GM19455 (cell line): ENCODE results near the gene NOC2L.

Experiments
- ATAC-seq: cut with Tn5 transposase; IDR thresholded peaks from one replicate; pipeline ENCODE4 v1.9.1; 2021; ENCODE audit not compliant: unreplicated experiment

NOC2L gene

GRCh38 chr1:942864-943533, 16.1 kb downstream of the NOC2L start:
- ATAC-seq: no peak

- ATAC-seq: no peak
Observed at GRCh38 chr1:942411-942821, 16.6 kb downstream of the NOC2L start.

GRCh38 chr1:941588-942383, 17.3 kb downstream of the NOC2L start:
- ATAC-seq: no peak

- no peak for ATAC-seq
Observed at GRCh38 chr1:941015-941587, 18.0 kb downstream of the NOC2L start.

GRCh38 chr1:940107-941014, 18.7 kb downstream of the NOC2L start:
- ATAC-seq: no peak

- no peak for ATAC-seq
Observed at GRCh38 chr1:939511-940106, 19.4 kb downstream of the NOC2L start.

GRCh38 chr1:938711-939489, 20.2 kb downstream of the NOC2L start:
- ATAC-seq: no peak

GRCh38 chr1:938088-938683, 20.9 kb downstream of the NOC2L start:
- no peak for ATAC-seq

- ATAC-seq: no peak
Observed at GRCh38 chr1:937521-937920, 21.5 kb downstream of the NOC2L start.

- ATAC-seq: no peak
Observed at GRCh38 chr1:936348-937264, 22.4 kb downstream of the NOC2L start.

GRCh38 chr1:935751-936231, 23.3 kb downstream of the NOC2L start:
- ATAC-seq: no peak

GRCh38 chr1:934991-935750, 23.9 kb downstream of the NOC2L start:
- no peak for ATAC-seq

- ATAC-seq: no peak
Observed at GRCh38 chr1:933603-933940, 25.5 kb downstream of the NOC2L start.

GRCh38 chr1:932776-933602, 26.1 kb downstream of the NOC2L start:
- no peak for ATAC-seq

GRCh38 chr1:932173-932510, 26.9 kb downstream of the NOC2L start:
- no peak for ATAC-seq

GRCh38 chr1:931380-932172, 27.5 kb downstream of the NOC2L start:
- no peak for ATAC-seq
